H9 (cell line): ENCODE data around the gene RND1. TPM values are rescaled to one million over a fixed set of nuclear protein-coding genes. Genes with fewer than 3 reads are reported as not detected.

Experiments
- DNase-seq: peaks from one replicate; pipeline ENCODE4 v3.0.0-alpha.2; 2017
- H2AFZ ChIP-seq: one replicate; pipeline ENCODE4 v1.6.1; 2013; ENCODE audit warnings: mild to moderate bottlenecking, low read length, control low read depth, moderate library complexity
- H2AK5ac ChIP-seq: 2 replicates; pipeline ENCODE4 v1.6.1; 2013; ENCODE audit warnings: low read length, control low read depth, mixed read lengths; ENCODE audit not compliant: insufficient read length
- H2BK120ac ChIP-seq: one replicate; pipeline ENCODE4 v1.6.1; 2013; ENCODE audit warnings: low read depth, mild to moderate bottlenecking, low read length, control low read depth, inconsistent platforms; ENCODE audit not compliant: poor library complexity, severe bottlenecking
- H2BK12ac ChIP-seq: 2 replicates; pipeline ENCODE4 v1.6.1; 2013; ENCODE audit warnings: low read length, control low read depth, mixed read lengths, low read depth; ENCODE audit not compliant: insufficient read length
- H2BK15ac ChIP-seq: 2 replicates; pipeline ENCODE4 v1.6.1; 2013; ENCODE audit warnings: low read depth, low read length, control low read depth
- H2BK20ac ChIP-seq: one replicate; pipeline ENCODE4 v1.6.1; 2013; ENCODE audit warnings: low read depth, mild to moderate bottlenecking, low read length, control low read depth, inconsistent platforms; ENCODE audit not compliant: poor library complexity, severe bottlenecking
- H2BK5ac ChIP-seq: 2 replicates; pipeline ENCODE4 v1.6.1; 2013; ENCODE audit warnings: low read length, control low read depth, mixed read lengths; ENCODE audit not compliant: insufficient read length
- H3K14ac ChIP-seq: 2 replicates; pipeline ENCODE4 v1.6.1; 2013; ENCODE audit warnings: low read length, control low read depth; ENCODE audit not compliant: insufficient read depth
- H3K18ac ChIP-seq: 2 replicates; pipeline ENCODE4 v1.6.1; 2013; ENCODE audit warnings: low read depth, mild to moderate bottlenecking, mixed read lengths, low read length, control low read depth; ENCODE audit not compliant: insufficient read length
- H3K23ac ChIP-seq: 2 replicates; pipeline ENCODE4 v1.6.1; 2013; ENCODE audit warnings: low read length, control low read depth, mixed read lengths, low read depth; ENCODE audit not compliant: insufficient read length
- H3K23me2 ChIP-seq: 2 replicates; pipeline ENCODE4 v1.6.1; 2013; ENCODE audit warnings: low read depth, mild to moderate bottlenecking, mixed read lengths, low read length, control low read depth; ENCODE audit not compliant: insufficient read length, poor library complexity, severe bottlenecking
- H3K27ac ChIP-seq: 2 replicates; pipeline ENCODE4 v1.5.1; 2013; ENCODE audit warnings: low read length, control low read depth, mixed read lengths, low read depth; ENCODE audit not compliant: insufficient read length
- H3K27me3 ChIP-seq: 2 replicates; pipeline ENCODE4 v1.6.1; 2013; ENCODE audit warnings: low read length, control low read depth, inconsistent platforms; ENCODE audit not compliant: insufficient read depth
- H3K4ac ChIP-seq: 2 replicates; pipeline ENCODE4 v1.6.1; 2013; ENCODE audit warnings: low read depth, mild to moderate bottlenecking, control low read depth, inconsistent platforms, low read length, moderate library complexity
- H3K4me1 ChIP-seq: 2 replicates; pipeline ENCODE4 v1.6.1; 2013; ENCODE audit warnings: low read length, control low read depth, inconsistent platforms; ENCODE audit not compliant: insufficient read depth
- H3K4me2 ChIP-seq: 2 replicates; pipeline ENCODE4 v1.6.1; 2013; ENCODE audit warnings: low read length, control low read depth, mixed read lengths; ENCODE audit not compliant: insufficient read length, insufficient read depth
- H3K56ac ChIP-seq: 2 replicates; pipeline ENCODE4 v1.6.1; 2013; ENCODE audit warnings: low read depth, mild to moderate bottlenecking, mixed read lengths, low read length, control low read depth; ENCODE audit not compliant: insufficient read length
- H3K79me1 ChIP-seq: 2 replicates; pipeline ENCODE4 v1.6.1; 2013; ENCODE audit warnings: low read depth, mild to moderate bottlenecking, moderate library complexity, low read length, control low read depth, inconsistent platforms; ENCODE audit not compliant: insufficient read depth, poor library complexity, severe bottlenecking
- H3K79me2 ChIP-seq: 2 replicates; pipeline ENCODE4 v1.6.1; 2013; ENCODE audit warnings: low read length, control low read depth, inconsistent platforms; ENCODE audit not compliant: insufficient read depth
- H3K9ac ChIP-seq: 2 replicates; pipeline ENCODE4 v1.6.1; 2013; ENCODE audit warnings: low read length, control low read depth, mixed read lengths; ENCODE audit not compliant: insufficient read length; ENCODE audit errors: extremely low read depth
- H3K9me3 ChIP-seq: one replicate; pipeline ENCODE4 v1.6.1; 2013; ENCODE audit warnings: low read depth, low read length, inconsistent platforms; ENCODE audit not compliant: control insufficient read depth
- H3T11ph ChIP-seq: one replicate; pipeline ENCODE4 v1.6.1; 2013; ENCODE audit warnings: mild to moderate bottlenecking, low read length, control low read depth, inconsistent platforms
- H4K20me1 ChIP-seq: one replicate; pipeline ENCODE4 v1.6.1; 2013; ENCODE audit not compliant: control insufficient read depth, insufficient read length, insufficient read depth
- H4K5ac ChIP-seq: 2 replicates; pipeline ENCODE4 v1.6.1; 2013; ENCODE audit warnings: low read depth, mild to moderate bottlenecking, mixed read lengths, low read length, control low read depth; ENCODE audit not compliant: insufficient read length
- H4K8ac ChIP-seq: replicated peaks from 2 replicates; pipeline ENCODE4 v1.6.1; 2013; ENCODE audit warnings: low read length, control low read depth, mixed read lengths, low read depth; ENCODE audit not compliant: insufficient read length
- H4K91ac ChIP-seq: 2 replicates; pipeline ENCODE4 v1.6.1; 2013; ENCODE audit warnings: low read depth, mild to moderate bottlenecking, moderate library complexity, mixed read lengths, low read length, control low read depth; ENCODE audit not compliant: insufficient read length
- H3K27ac Mint-ChIP-seq, 3 experiments: 2 replicates in 2 of 3; 3 replicates in 1 of 3; pipeline ENCODE4 v1.8.0; 2020 to 2021; ENCODE audit warnings: mixed read lengths in 3 of 3, mild to moderate bottlenecking in 1 of 3, moderate library complexity in 1 of 3
- H3K27me3 Mint-ChIP-seq: 2 replicates; pipeline ENCODE4 v1.8.0; 2021; ENCODE audit warnings: low read depth, mild to moderate bottlenecking, moderate library complexity, mixed read lengths
- H3K36me3 Mint-ChIP-seq, 3 experiments: 2 replicates in 2 of 3; 3 replicates in 1 of 3; pipeline ENCODE4 v1.8.0; 2020 to 2021; ENCODE audit warnings: low read depth in 3 of 3, mixed read lengths in 3 of 3; ENCODE audit not compliant: insufficient read depth in 1 of 3
- H3K4me1 Mint-ChIP-seq, 2 experiments: 2 replicates each; pipeline ENCODE4 v1.8.0; 2020; ENCODE audit warnings: mixed read lengths in 2 of 2
- H3K4me3 Mint-ChIP-seq, 2 experiments: 2 replicates in 1 of 2; 3 replicates in 1 of 2; pipeline ENCODE4 v1.8.0; 2020 to 2021; ENCODE audit warnings: mild to moderate bottlenecking in 2 of 2, mixed read lengths in 2 of 2, moderate library complexity in 1 of 2
- H3K9me3 Mint-ChIP-seq, 2 experiments: 2 replicates in 1 of 2; 3 replicates in 1 of 2; pipeline ENCODE4 v1.8.0; 2020; ENCODE audit warnings: mild to moderate bottlenecking in 2 of 2, mixed read lengths in 2 of 2, moderate library complexity in 1 of 2
- CTCF ChIP-seq: fragments of 200-600 bp; sonication (generic); conservative IDR thresholded peaks from 3 replicates; pipeline ENCODE4 v1.8.0; 2021; ENCODE audit warnings: antibody characterized with exemption, mild to moderate bottlenecking
- WGBS: extraction: QIAGEN DNeasy Blood & Tissue Kit; methylation state at CpG from one replicate; pipeline ENCODE4 v1.1.7; 2013; ENCODE audit warnings: missing lambda C conversion rate, low lambda C conversion rate, mixed read lengths; ENCODE audit not compliant: insufficient read length; ENCODE audit errors: extremely low coverage; 5-methylcytosine and 5-hydroxymethylcytosine counted together
- total RNA-seq: library from RNA; stranded (reverse); gene quantifications from 2 replicates; pipeline ENCODE4 v1.2.1, GENCODE V29; 2021

Gene RND1
- total RNA-seq, 1 experiment from 2014 or later: 9.7 TPM

- Histone ChIP-seq H3T11ph (no peak overlapping the region), H4K20me1 (no peaks in the 10 kb centered on the region), H2BK20ac (no peak overlapping the region), H2BK5ac (no peak overlapping the region), H3K4ac (no peak overlapping the region), H3K9me3 (no peaks in the 10 kb centered on the region), H4K91ac (no peak overlapping the region), H3K23me2 (no peaks in the 10 kb centered on the region), H3K79me2 (no peaks in the 10 kb centered on the region), H3K4me1 (no peaks in the 10 kb centered on the region), H2AFZ (no peak overlapping the region), H3K23ac (no peak overlapping the region), H3K56ac (no peak overlapping the region), H3K9ac (no peak overlapping the region), H3K14ac (no peak overlapping the region), H2BK12ac (no peak overlapping the region), H3K18ac (no peak overlapping the region), H4K5ac (no peak overlapping the region), H4K8ac (no peak overlapping the region), H3K79me1 (no peaks in the 10 kb centered on the region), H2BK15ac (no peak overlapping the region), H3K4me2 (no peak overlapping the region), H3K27me3 (no peaks in the 10 kb centered on the region), H2AK5ac (no peak overlapping the region), H3K27ac (no peak overlapping the region), H2BK120ac (no peak overlapping the region)
- no peak for DNase-seq
- Mint-ChIP-seq H3K27me3 (peaks cover 32% of the 10 kb centered on the region), H3K36me3 (no peaks in the 10 kb centered on the region), H3K27ac (no peak overlapping the region), H3K9me3 (no peaks in the 10 kb centered on the region; a peak in 1 of 5 replicates), H3K4me3 (no peak overlapping the region), H3K4me1 (0 out of 4 replicates have a peak, but pooled peaks cover 0 to 4% of the 10 kb centered on the region in 2 experiments)
- TF ChIP-seq CTCF: no peak
- no CpG with 5 or more reads among the region's 2 CpGs for WGBS
These were observed 35.6 kb upstream of the RND1 start for GRCh38 chr12:48901278-48901677.
